Thyroid gland (tissue), 4 donors: Measurements from ENCODE around the gene PIM3.

ENCODE experiments used
- POLR2A ChIP-seq, 2 donors: fragments of 450-650 bp; IDR thresholded peaks; one replicate each; pipeline ENCODE4 v1.6.1; 2017; ENCODE audit warnings: antibody characterized with exemption in 2 of 2, mild to moderate bottlenecking in 2 of 2, moderate library complexity in 1 of 2
- TF ChIP-seq, protein P1 (sequence below), 6 experiments: fragments of 200-600 bp in 3 of 6; fragments of 450-650 bp in 3 of 6; sonication (generic) in 3 of 6; IDR thresholded peaks; one replicate each; pipeline ENCODE4 v1.5.1; 2016 to 2019; ENCODE audit warnings: antibody characterized with exemption in 6 of 6, mild to moderate bottlenecking in 2 of 6, inconsistent platforms in 1 of 6, moderate library complexity in 1 of 6

DNA sequence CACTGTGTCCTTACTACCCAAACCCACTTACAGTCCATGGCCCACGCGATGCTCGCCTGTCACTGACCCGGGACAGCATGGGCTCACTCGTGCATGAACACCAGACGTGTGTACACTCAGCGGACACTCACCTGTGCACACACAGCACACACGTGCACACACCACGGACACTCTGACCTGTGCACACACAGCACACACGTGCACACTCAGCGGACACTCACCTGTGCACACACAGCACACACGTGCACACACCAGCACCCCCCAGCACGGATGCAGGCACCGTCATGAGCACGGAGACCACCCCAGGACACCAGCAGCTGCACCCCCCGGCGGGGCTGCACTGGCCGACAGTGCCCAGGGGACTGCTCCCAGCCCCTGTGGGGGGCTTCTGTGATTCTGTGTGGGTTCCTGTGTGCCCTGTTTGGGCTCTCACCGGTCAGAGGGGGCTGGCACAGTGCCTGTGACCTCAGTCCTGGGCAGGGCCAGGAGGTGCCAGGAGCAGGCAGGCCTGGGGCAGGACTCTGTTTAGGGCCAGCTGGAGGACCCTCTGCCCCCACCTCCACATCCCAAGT, 21.9 kb upstream of the PIM3 start:
- TF ChIP-seq, protein P1, sequence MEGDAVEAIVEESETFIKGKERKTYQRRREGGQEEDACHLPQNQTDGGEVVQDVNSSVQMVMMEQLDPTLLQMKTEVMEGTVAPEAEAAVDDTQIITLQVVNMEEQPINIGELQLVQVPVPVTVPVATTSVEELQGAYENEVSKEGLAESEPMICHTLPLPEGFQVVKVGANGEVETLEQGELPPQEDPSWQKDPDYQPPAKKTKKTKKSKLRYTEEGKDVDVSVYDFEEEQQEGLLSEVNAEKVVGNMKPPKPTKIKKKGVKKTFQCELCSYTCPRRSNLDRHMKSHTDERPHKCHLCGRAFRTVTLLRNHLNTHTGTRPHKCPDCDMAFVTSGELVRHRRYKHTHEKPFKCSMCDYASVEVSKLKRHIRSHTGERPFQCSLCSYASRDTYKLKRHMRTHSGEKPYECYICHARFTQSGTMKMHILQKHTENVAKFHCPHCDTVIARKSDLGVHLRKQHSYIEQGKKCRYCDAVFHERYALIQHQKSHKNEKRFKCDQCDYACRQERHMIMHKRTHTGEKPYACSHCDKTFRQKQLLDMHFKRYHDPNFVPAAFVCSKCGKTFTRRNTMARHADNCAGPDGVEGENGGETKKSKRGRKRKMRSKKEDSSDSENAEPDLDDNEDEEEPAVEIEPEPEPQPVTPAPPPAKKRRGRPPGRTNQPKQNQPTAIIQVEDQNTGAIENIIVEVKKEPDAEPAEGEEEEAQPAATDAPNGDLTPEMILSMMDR (IDR thresholded peaks at IDR 0.05): no peak
- TF ChIP-seq POLR2A (IDR thresholded peaks at IDR 0.05): no peak
